NCI-H2107 treated with DMSO at 0.1 percent for 48 hours (cell line): ENCODE data around the gene SNRPB.

ENCODE experiments used
- DNase-seq: peaks from one replicate; lab custom pipeline; 2025; ENCODE audit not compliant: unreplicated experiment; lab: John Stamatoyannopoulos, UW

SNRPB gene

DNA sequence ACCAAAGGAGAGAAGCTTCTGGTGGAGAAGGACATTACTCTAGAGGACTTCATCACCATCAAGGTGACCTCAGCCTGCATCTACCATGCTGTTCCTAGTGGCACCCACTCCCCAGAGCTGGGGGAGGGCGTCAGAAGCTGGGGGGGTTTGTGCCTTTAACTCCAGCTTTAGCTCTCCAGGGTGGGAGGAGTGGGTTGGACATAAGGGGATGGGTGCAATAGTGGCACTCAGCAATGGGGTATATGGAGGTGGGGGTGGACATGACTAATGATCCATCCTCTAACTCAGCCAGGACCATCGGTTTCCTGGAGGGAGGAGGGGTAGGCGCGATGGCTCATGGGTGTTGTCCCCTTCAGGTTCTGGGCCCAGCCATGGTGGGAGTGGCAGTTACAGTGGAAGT is 40.1 kb downstream of the SNRPB start:
- DNase-seq: no peak

DNA sequence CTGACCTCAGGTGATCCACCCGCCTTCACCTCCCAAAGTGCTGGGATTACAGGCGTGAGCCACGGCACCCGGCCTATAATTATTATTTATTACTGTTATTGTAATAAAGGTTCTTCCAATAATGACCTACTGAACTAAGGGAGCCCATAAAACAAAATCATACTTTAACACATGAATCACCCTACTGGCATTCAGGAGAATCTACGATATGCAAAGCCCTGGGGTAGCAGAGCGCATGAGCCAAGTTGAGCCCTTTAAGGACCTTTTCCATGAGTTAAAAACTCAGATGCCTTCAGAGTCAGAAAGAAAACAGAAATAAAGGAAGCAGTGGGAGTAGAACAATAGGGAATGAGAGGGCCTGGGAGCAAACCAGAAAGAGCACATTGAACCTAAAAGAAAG is 41.5 kb downstream of the SNRPB start:
- no peak for DNase-seq

DNA sequence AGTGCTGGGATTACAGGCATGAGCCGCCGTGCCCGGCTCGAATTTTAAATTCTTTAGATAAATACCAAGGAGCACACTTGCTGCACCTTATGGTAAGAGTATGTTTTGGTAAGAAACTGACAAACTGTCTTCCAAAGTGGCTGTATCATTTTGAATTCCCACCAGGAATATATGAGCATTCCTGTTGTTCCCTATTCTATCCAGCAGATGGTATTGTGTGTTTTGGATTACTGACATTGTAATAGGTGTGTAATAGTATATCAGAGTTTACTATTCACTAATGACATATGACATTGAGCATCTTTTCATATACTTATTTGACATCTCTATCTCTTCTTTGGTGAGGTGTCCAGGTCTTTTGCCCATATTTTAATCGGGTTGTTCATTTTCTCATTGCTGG is 49.3 kb downstream of the SNRPB start:
- peak; percentile 1 for DNase-seq

DNA sequence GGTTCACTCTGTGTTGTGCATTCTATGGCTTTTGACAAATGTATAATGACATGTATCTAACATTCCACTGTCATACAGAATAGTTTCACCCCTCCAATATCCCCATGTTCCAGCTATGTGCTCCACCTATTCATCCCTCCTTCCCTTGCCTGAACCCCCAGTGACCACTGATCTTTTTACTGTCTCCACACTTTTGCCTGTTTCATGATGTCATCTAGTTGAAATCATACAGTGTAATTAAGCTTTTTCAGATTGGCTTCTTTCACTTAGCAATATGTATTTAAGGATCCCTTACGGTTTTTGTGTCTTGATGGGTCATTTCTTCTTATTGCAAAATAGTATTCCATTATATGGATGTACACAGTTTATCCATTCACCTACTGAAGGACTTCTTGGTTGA is 50.1 kb downstream of the SNRPB start:
- DNase-seq: no peak

DNA sequence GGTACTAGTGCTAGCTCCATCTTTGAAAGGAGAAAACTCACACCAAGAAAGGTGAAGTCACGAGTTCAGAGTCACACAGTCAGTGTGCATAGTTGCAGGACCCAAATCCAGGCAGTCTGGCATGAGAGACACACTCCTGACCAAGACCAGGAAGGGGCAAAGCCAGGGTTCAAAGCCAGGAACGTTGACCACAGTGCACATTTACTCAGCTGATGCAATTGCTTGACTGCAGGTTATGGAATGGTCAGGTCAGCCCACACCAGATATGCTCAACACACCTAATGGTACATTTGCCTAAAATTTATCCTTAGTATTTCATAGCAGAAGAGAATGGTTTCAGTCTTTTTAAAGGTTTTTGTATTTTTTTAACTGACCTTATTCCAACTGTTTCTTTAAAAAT is 52.2 kb downstream of the SNRPB start:
- no peak for DNase-seq

DNA sequence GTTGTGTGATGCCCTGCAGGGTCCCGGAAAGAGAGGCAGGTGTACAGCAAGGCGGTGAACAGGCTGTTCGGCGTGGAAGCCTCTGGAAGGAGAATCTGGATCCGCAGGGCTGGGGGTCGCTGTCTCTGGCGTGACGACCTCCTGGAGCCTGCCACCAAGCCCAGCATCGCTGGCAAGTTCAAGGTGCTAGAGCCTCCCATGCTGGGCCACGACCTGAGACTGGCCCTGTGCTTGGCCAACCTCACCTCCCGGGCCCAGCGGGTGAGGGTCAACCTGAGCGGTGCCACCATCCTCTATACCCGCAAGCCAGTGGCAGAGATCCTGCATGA is 53.4 kb downstream of the SNRPB start:
- DNase-seq: no peak

DNA sequence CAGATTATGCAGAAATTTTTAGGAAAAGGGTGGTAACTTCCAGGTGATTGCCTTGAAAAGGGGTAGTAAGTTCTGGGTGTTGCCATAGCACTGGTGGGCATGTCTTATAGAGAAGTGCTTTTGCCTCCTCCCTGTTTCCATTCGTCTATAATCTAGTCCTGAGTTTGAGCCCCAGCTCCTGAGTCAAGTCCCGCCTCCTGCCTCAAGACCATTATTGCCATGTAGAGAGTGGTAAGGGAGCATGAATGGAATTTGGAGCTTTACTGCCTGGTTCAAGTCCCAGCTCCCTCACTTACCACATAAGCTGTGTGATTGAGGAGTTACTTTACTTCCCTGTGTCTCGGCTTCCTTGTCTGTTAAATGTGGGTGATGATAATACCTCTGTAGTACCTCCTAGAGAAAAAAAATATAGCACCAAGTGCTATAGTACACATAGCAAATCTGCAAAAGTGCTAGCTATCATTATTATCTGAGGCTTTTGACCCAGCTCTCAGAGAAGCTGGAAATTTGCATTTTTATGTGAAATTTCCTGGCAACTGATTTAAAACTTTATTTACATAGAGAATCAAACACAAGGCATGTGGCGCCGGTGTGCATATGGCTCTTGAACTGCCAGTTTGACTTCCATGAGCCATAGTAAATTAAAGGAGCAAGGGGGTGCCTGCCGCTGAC is 53.9 kb downstream of the SNRPB start:
- no peak for DNase-seq
